ENCODE measurements around the gene RHOBTB3. TPM values are rescaled to one million over a fixed set of nuclear protein-coding genes. Genes with fewer than 3 reads are reported as not detected.

RHOBTB3 gene
- total and polyA plus RNA-seq, 11 donors = 24.3 to 116 (median 82.1) TPM

DNA sequence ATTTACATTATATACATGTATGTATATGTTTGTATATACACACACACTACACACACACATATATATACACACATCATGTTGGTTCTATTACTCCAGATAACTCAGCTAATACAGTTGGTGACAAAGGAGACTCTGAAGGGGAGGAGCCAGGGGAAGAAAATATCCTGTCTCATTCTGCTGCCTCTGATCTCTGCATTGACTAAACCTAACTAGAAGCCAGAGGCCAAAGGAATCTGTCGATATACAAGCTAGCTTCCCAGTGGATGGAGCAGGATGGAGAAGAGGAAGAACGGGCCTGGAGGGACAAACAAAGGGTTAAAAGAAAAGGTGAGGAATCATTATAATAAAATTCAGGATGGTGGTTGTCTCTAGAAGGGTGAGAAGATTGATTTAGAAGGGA, 13.7 kb upstream of the RHOBTB3 start:
- Histone ChIP-seq H3K27me3 (no peaks in the 10 kb centered on the region), H3K4me3 (no peak overlapping the region), H3K27ac (no peak overlapping the region), H3K36me3 (no peaks in the 10 kb centered on the region), H3K4me1 (peaks cover 0 to 23% (median 9%) of the 10 kb centered on the region in 12 donors), H3K9me3 (no peaks in the 10 kb centered on the region)
- intact Hi-C loops (cut with DNase I) = no loop called here
- WGBS, 4 donors = 82 to 88% (median 82%) methylated on average over 2 of the region's 2 CpGs
- ATAC-seq (no peak), DNase-seq (no peak)
- TF ChIP-seq POLR2A (IDR thresholded peaks at IDR 0.05) = no peak
- TF ChIP-seq, protein P1, sequence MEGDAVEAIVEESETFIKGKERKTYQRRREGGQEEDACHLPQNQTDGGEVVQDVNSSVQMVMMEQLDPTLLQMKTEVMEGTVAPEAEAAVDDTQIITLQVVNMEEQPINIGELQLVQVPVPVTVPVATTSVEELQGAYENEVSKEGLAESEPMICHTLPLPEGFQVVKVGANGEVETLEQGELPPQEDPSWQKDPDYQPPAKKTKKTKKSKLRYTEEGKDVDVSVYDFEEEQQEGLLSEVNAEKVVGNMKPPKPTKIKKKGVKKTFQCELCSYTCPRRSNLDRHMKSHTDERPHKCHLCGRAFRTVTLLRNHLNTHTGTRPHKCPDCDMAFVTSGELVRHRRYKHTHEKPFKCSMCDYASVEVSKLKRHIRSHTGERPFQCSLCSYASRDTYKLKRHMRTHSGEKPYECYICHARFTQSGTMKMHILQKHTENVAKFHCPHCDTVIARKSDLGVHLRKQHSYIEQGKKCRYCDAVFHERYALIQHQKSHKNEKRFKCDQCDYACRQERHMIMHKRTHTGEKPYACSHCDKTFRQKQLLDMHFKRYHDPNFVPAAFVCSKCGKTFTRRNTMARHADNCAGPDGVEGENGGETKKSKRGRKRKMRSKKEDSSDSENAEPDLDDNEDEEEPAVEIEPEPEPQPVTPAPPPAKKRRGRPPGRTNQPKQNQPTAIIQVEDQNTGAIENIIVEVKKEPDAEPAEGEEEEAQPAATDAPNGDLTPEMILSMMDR (IDR thresholded peaks at IDR 0.05) = no peak

DNA sequence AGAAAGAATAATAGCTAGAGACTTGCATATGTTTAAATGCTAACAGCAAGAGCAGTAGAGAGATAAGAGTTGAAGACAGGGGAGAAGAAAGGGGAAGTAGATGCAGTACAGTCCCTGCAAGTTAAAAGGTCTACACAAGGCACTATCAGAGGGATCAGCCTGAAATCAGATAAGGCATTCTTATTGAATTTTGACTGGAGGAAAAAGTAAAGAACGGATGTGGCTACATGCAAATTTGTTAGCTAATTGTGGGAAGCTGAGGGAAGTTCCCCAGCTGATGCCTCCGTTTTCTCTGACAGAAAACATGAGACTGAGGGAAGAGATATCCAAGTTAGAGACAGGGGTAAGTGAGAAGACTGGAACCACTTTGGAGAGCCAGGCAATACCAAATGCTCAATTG, 12.9 kb upstream of the RHOBTB3 start:
- Histone ChIP-seq H3K9me3 (no peaks in the 10 kb centered on the region), H3K4me1 (peaks cover 0 to 27% (median 12%) of the 10 kb centered on the region in 12 donors), H3K4me3 (no peak overlapping the region), H3K27ac (no peak overlapping the region), H3K27me3 (no peaks in the 10 kb centered on the region), H3K36me3 (no peaks in the 10 kb centered on the region)
- no peak for TF ChIP-seq POLR2A (IDR thresholded peaks at IDR 0.05)
- TF ChIP-seq, protein P1 (IDR thresholded peaks at IDR 0.05) = no peak
- intact Hi-C loops (cut with DNase I) = no loop called here
- no peak for ATAC-seq
- 63 to 83% (median 70%) methylated on average over 2 of the region's 2 CpGs for WGBS, 4 donors
- DNase-seq = no peak

DNA sequence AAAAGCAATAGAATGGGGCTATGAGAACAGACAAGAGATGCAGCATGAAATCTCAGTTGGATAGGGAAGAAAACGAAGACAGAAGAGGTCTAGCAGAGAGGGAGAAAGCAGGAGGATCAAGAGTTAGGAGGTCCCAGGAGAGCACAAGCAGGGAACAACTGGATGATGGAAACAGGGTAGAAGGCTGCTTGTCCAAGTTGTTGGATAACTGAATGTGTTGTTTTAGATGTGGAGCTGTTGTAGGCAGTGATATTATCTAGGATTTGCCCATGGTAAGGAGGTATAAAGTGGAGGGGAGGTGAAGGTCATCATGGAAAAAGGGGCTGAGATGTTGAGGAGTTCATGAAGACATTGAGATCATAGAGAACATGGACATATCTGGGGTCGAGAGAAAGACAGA, 12.4 kb upstream of the RHOBTB3 start:
- Histone ChIP-seq H3K27me3 (no peaks in the 10 kb centered on the region), H3K4me3 (no peak overlapping the region), H3K4me1 (peaks cover 0 to 33% (median 16%) of the 10 kb centered on the region in 12 donors), H3K27ac (no peak overlapping the region), H3K36me3 (no peaks in the 10 kb centered on the region), H3K9me3 (no peaks in the 10 kb centered on the region)
- TF ChIP-seq, protein P1 (IDR thresholded peaks at IDR 0.05) = no peak
- no peak for TF ChIP-seq POLR2A (IDR thresholded peaks at IDR 0.05)
- ATAC-seq (no peak), DNase-seq (no peak)
- intact Hi-C loops (cut with DNase I) = no loop called here
- WGBS, 4 donors = 83 to 89% (median 87%) methylated on average over 2 of the region's 2 CpGs

DNA sequence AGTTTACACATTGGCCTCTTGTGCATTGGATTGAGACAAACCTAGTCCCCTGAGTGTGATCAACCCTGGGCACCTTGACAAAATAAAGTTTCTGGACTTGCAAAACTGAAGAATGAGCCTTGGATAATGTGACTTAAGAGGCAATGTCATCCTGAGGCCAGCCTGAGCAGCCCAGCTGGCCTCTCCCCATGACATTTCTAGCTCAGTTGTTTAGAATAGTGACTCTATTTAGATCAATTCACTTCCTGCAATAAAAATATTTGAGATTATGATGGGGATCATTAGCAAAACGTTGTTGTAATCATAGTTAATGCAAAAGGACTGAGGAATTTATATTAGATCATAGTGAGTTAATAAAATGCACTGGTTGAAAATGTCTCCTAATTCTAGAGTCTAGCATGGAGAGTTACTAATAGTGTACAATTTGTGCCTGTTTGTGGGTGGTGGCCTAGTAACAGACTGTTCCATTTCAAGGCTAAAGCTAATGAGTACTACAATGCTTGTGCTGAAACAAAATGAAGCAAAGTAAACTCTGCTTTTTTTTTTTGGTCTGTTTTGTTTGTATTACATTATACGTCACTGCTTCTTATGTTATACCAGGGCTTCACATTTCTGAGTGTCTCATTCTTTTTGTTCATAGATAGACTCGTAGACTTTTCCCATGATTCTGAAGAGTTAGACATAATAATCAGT, 10.9 kb upstream of the RHOBTB3 start:
- intact Hi-C loops (cut with DNase I) = no loop called here
- Histone ChIP-seq H3K27ac (peak overlapping the region in 3 of 12 donors; percentile 22 to 46 (median 26)), H3K4me3 (no peak overlapping the region), H3K9me3 (no peaks in the 10 kb centered on the region), H3K27me3 (no peaks in the 10 kb centered on the region), H3K4me1 (peaks cover 0 to 42% (median 17%) of the 10 kb centered on the region in 12 donors), H3K36me3 (no peaks in the 10 kb centered on the region)
- TF ChIP-seq POLR2A (IDR thresholded peaks at IDR 0.05) = no peak
- TF ChIP-seq, protein P1 (IDR thresholded peaks at IDR 0.05) = no peak
- WGBS, 4 donors = 61 to 76% (median 66%) methylated on average over 3 of the region's 3 CpGs
- DNase-seq = no peak
- ATAC-seq = peak; percentile 58 to 85 (median 69)
